HG03460 (cell line): ENCODE measurements around the gene MAP3K1.

ENCODE experiments used
- ATAC-seq: cut with Tn5 transposase; IDR thresholded peaks from one replicate; pipeline ENCODE4 v1.9.1; 2021; ENCODE audit not compliant: unreplicated experiment

Gene MAP3K1

GRCh38 chr5:56845277-56845676, 29.9 kb downstream of the MAP3K1 start:
- ATAC-seq, result no peak

- no peak for ATAC-seq
Observed at GRCh38 chr5:56845904-56846480, 30.6 kb downstream of the MAP3K1 start.

DNA sequence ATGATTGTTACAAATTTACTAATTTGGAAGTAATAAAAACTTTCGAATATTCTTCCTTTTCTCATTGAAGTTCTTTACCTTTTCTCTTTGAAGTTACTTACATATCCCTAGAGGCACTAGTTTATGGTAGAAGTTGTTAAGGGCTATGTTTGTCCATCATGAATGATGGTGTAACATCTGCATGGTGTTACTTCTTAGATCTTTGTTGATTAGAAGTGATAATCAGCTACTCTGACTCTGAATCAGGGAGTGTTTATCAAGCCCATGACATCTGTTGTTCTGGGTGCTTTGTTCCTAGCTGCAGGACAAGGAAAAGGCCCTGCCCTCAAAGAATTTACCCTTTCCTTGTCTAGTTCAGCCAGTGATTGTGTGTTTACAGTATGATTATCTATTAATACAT, 32.9 kb downstream of the MAP3K1 start:
- ATAC-seq, result no peak

GRCh38 chr5:56849671-56850070, 34.3 kb downstream of the MAP3K1 start:
- ATAC-seq, result no peak

GRCh38 chr5:56850423-56850822, 35.1 kb downstream of the MAP3K1 start:
- no peak for ATAC-seq

GRCh38 chr5:56851258-56851941, 36.1 kb downstream of the MAP3K1 start:
- no peak for ATAC-seq

- ATAC-seq, result no peak
Observed at GRCh38 chr5:56852228-56853000, 37.1 kb downstream of the MAP3K1 start.

- no peak for ATAC-seq
Observed at GRCh38 chr5:56853698-56854097, 38.3 kb downstream of the MAP3K1 start.

- ATAC-seq, result no peak
Observed at GRCh38 chr5:56854920-56855319, 39.6 kb downstream of the MAP3K1 start.

GRCh38 chr5:56856541-56857178, 41.3 kb downstream of the MAP3K1 start:
- ATAC-seq, result no peak

DNA sequence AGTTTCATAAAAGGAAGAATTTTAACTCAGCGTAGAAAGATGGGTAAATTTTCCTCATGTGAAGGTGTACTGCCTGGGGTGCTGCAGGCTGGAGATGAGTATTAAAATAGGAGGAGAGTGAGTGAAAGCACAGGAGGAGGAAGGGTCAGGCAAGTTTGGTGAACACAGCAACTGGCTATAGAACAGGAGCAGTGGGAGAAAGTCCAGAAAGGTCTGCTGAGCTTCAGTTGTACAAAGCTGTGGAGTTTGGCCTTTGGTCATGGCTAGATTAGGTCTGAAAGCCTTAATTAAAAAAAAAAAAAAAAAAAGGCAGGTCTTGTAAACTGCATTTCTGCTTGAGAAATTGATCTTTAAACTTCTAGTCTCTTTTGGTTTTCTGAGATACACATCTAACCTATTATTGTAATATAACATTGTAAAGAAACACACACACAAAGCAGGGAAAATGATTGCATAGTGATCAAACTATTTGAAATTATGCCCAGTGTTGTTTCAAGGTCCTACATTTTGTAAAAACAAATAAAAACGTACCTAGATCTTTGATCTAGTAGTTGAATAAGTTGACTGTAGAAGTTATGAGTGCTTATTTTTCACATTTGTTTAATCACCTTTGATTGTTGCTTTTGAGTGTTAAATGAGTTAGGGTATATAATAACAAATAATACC, 43.6 kb downstream of the MAP3K1 start:
- no peak for ATAC-seq

GRCh38 chr5:56861893-56862485, 46.6 kb downstream of the MAP3K1 start:
- no peak for ATAC-seq

DNA sequence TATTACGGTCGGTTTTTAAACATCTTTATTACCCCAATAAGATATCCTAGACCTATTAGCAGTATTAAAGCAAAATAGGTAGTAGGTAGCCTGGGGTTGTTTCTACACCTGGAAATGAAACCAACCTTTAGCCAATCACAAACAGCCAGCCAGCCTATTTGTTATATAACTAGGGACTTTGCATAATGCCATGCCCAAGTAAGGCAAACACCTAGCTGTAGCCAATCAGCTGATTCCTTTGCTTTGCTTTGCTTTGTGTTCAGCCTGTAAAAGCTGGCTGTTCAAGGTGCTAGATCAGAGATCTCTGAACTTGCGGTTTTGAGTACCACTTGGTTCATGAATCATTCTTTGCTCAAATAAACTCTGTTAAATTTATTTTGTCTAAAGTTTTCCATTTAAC, 47.6 kb downstream of the MAP3K1 start:
- no peak for ATAC-seq

DNA sequence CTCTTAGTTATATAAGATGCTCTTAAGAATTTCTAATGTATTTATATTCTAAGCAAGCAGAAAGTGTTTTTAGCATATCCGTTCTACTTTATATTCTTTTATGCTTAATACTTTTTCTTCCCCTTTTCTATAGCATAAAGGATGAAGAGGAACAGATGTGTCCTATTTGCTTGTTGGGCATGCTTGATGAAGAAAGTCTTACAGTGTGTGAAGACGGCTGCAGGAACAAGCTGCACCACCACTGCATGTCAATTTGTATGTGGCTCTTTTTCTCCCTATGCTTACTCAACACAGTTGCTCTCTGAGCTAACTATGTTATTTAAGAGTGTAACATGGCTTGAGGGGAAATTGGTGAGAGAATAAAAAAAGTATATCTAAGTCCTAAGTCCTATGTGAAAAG, 56.4 kb downstream of the MAP3K1 start:
- ATAC-seq, result no peak

DNA sequence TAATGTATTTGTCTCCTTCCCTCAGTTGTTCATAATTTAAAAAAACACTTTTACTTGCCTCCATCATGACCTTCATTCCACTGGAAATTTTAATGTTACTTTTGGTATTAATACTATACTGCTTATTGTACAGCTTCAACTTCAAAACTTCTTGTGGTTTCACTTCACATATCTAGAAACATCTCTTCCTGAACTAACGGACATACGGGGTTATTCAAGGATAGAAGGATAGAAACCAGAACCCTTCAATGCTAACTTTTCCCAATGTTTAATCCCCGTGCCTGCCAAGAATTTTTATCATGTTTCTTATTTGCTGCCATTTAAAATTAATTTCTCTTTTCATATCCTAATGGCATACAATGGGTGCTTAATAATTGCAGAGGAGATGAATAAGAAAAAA, 57.7 kb downstream of the MAP3K1 start:
- ATAC-seq, result no peak

- ATAC-seq, result no peak
Observed at GRCh38 chr5:56876327-56876726, 61.0 kb downstream of the MAP3K1 start.

DNA sequence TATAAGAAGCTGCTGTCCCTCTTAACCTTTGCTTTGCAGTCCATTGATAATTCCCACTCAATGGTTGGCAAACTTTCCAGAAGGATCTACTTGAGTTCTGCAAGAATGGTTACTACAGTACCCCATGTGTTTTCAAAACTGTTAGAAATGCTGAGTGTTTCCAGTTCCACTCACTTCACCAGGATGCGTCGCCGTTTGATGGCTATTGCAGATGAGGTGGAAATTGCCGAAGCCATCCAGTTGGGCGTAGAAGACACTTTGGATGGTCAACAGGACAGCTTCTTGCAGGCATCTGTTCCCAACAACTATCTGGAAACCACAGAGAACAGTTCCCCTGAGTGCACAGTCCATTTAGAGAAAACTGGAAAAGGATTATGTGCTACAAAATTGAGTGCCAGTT, 66.2 kb downstream of the MAP3K1 start:
- no peak for ATAC-seq

DNA sequence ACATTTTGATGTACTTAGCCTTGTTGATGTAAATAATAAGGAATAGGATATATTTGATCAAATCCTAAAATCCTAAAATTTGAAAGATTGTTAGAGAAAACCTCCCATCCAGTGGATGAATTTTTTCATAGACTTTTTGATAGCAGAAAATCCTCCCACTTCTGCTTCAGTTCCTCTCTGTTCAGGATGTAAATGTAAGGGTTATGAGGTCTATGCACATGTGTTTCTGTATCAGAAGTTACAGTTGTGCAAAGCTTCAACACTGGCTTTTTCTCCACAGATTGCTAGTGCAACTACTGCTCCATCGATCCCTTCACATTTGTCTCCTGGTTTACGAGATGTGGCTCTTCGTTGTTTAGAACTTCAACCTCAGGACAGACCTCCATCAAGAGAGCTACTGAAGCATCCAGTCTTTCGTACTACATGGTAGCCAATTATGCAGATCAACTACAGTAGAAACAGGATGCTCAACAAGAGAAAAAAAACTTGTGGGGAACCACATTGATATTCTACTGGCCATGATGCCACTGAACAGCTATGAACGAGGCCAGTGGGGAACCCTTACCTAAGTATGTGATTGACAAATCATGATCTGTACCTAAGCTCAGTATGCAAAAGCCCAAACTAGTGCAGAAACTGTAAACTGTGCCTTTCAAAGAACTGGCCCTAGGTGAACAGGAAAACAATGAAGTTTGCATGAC, 78.1 kb downstream of the MAP3K1 start:
- no peak for ATAC-seq

GRCh38 chr5:56896763-56897162, 81.4 kb downstream of the MAP3K1 start:
- no peak for ATAC-seq

- no peak for ATAC-seq
Observed at GRCh38 chr5:56898213-56898612, 82.9 kb downstream of the MAP3K1 start.
